ENCODE measurements around the gene ADAMTS8. TPM values are rescaled to one million over a fixed set of nuclear protein-coding genes. Genes with fewer than 3 reads are reported as not detected.
A peak's percentile ranks its signal among the peaks of the same experiment; 100 is the strongest.

ADAMTS8 gene
- polyA plus RNA-seq, 2 of the 4 experiments (the other 2 are of a cell fraction) = 0.17 to 0.26 TPM

DNA sequence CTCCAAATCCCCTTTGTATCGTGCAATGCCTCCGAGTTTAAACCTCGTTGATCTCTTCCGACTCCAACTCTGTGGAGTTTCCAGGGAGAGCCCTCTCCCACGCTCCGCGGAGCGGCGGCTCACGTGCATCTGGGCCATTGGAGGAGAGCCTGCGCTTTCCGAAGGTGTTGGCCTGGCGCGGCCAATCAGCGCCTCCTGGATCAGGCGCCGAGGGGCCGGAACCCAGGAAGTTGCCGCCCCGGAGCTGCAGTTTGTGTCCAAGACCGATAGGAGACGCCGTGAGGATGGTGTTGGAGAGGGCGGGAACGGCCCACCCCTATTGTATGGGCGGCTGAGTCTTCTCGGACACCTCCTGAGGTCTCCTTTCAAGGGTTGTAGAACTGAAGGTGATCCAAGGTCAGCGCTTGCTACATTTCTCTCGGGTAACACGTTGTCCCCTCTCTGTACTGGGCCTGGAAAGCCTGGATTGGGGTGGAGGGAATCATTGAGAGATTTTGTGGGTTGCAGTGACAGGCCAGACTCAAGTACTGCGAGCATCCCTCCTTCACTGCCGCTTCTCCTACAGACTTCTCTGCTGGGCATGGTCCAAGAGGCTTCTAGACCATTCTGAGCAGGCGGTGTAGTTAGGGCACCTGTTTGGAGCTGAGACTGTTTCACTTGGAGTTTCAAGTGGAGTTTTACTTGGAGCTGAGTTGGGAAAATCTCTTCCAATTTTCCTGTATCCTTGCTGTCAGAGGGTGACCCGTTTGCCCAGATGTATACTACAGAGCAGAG lies 21.8 kb upstream of the ADAMTS8 start:
- ChIA-PET POLR2A (no interaction called here), CTCF (interaction anchor here (0.7 to 1.1 kb wide), 3 partner anchors 15 to 412 kb away, joined by 3 to 4 read pairs (median 3); no protein-coding TSS in a partner anchor)
- Histone ChIP-seq H3K4me2 (peak overlapping the region; percentile 99), H3K4me3 (peak overlapping the region; percentile 56), H3K27ac (no peak overlapping the region; a peak in 1 of 6 replicates), H3K4me1 (peaks cover 16% of the 10 kb centered on the region; the same call in 1 of the 3 replicates), H3K9me3 (no peaks in the 10 kb centered on the region)
- no peak for DNase-seq (ENCODE audit: low read depth in 1 of 2, low spot score in 1 of 2)
- WGBS (ENCODE audit: missing lambda C conversion rate) = 75% methylated on average over 12 of the region's 34 CpGs
- no peak for FAIRE-seq
- no peak for TF ChIP-seq KDM5A (IDR thresholded peaks at IDR 0.05)
- no peak for TF ChIP-seq ELK1 (IDR thresholded peaks at IDR 0.05; ENCODE audit: low read depth, low read length)
- no peak for TF ChIP-seq SREBF2 (IDR thresholded peaks at IDR 0.05)
- no peak for TF ChIP-seq EHF (CRISPR knock-in tag; IDR thresholded peaks at IDR 0.05)
- TF ChIP-seq POLR2AphosphoS2 (conservative IDR thresholded peaks at IDR 0.05; ENCODE audit: low read length) = no peak
- TF ChIP-seq ESRRA (IDR thresholded peaks at IDR 0.05; ENCODE audit: borderline replicate concordance, low read length) = no peak
- no peak for TF ChIP-seq PHF8 (IDR thresholded peaks at IDR 0.05; ENCODE audit: borderline replicate concordance, low read depth)
- TF ChIP-seq, protein P1, sequence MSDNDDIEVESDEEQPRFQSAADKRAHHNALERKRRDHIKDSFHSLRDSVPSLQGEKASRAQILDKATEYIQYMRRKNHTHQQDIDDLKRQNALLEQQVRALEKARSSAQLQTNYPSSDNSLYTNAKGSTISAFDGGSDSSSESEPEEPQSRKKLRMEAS (IDR thresholded peaks at IDR 0.05) = no peak
- TF ChIP-seq TFCP2L1 (CRISPR knock-in tag; IDR thresholded peaks at IDR 0.05) = no peak
- no peak for TF ChIP-seq EP300 (IDR thresholded peaks at IDR 0.05)
- TF ChIP-seq, protein P2, sequence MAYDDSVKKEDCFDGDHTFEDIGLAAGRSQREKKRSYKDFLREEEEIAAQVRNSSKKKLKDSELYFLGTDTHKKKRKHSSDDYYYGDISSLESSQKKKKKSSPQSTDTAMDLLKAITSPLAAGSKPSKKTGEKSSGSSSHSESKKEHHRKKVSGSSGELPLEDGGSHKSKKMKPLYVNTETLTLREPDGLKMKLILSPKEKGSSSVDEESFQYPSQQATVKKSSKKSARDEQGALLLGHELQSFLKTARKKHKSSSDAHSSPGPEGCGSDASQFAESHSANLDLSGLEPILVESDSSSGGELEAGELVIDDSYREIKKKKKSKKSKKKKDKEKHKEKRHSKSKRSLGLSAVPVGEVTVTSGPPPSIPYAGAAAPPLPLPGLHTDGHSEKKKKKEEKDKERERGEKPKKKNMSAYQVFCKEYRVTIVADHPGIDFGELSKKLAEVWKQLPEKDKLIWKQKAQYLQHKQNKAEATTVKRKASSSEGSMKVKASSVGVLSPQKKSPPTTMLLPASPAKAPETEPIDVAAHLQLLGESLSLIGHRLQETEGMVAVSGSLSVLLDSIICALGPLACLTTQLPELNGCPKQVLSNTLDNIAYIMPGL (CRISPR knock-in tag; IDR thresholded peaks at IDR 0.05; ENCODE audit: borderline replicate concordance) = no peak
- no peak for TF ChIP-seq POLR2A (IDR thresholded peaks at IDR 0.05; ENCODE audit: low read length)
- no peak for TF ChIP-seq FOSB (CRISPR knock-in tag; IDR thresholded peaks at IDR 0.05)
- ATAC-seq = no peak

DNA sequence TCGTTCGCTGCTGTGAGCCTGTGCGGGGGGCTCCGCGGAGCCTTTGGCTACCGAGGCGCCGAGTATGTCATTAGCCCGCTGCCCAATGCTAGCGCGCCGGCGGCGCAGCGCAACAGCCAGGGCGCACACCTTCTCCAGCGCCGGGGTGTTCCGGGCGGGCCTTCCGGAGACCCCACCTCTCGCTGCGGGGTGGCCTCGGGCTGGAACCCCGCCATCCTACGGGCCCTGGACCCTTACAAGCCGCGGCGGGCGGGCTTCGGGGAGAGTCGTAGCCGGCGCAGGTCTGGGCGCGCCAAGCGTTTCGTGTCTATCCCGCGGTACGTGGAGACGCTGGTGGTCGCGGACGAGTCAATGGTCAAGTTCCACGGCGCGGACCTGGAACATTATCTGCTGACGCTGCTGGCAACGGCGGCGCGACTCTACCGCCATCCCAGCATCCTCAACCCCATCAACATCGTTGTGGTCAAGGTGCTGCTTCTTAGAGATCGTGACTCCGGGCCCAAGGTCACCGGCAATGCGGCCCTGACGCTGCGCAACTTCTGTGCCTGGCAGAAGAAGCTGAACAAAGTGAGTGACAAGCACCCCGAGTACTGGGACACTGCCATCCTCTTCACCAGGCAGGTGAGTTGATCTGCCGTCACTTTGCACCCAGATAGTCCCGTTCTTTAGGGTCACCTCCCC lies 21.0 kb upstream of the ADAMTS8 start:
- H3K27ac ChIP-seq = peak overlapping the region; percentile 70 to 83
- WGBS (ENCODE audit: missing lambda C conversion rate) = 24% methylated on average over 18 of the region's 64 CpGs
- ChIA-PET CTCF (no interaction called here), POLR2A (no interaction called here)
- FAIRE-seq (no peak), DNase-seq (ENCODE audit: low read depth in 1 of 2, low spot score in 1 of 2) (no peak), ATAC-seq (peak; percentile 26 to 40; a peak in 4 of 6 replicates)
- H3K4me1 ChIP-seq = peaks cover 16% of the 10 kb centered on the region; the same call in 1 of the 3 replicates
- TF ChIP-seq POLR2A (IDR thresholded peaks at IDR 0.05; ENCODE audit: low read length) (0 out of 2 replicates have a peak, but pooled peaks have one; percentile 3), RAD21 (conservative IDR thresholded peaks at IDR 0.05 in 1 of 2, IDR thresholded peaks at IDR 0.05 in 1 of 2) (no peak)
- H3K9me3 ChIP-seq = no peaks in the 10 kb centered on the region
- H3K4me3 ChIP-seq = peak overlapping the region; percentile 56
- H3K4me2 ChIP-seq = peak overlapping the region; percentile 99

DNA sequence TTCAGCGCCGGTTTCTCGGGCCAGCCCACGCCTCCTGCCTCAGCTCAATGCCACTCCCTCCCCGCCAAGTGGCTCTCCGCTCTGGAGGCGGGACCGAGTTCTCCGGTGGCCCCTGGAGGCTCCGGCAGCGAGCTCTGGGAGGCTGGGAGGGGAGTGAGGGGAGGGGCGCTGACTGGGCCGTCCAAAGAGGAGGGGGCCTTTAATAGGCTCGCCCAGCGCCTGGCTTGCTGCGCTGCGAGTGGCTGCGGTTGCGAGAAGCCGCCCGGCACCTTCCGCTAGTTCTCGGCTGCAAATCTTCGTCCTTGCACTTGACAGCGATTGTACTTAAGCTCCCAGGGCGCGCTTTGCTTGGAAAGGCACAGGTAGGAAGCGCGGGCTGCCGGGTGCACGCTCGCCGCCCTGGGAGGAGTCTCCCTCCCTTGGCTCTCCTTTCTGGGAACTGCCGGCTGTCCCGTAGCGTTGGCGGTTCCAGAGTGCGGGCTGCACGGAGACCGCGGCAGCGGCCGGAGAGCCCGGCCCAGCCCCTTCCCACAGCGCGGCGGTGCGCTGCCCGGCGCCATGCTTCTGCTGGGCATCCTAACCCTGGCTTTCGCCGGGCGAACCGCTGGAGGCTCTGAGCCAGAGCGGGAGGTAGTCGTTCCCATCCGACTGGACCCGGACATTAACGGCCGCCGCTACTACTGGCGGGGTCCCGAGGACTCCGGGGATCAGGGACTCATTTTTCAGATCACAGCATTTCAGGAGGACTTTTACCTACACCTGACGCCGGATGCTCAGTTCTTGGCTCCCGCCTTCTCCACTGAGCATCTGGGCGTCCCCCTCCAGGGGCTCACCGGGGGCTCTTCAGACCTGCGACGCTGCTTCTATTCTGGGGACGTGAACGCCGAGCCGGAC lies 20.3 kb upstream of the ADAMTS8 start, which contains the start of gene ADAMTS15:
ADAMTS15 (plus strand) TSS at position 230 of the 894 bp plus-strand sequence; CDS start at position 559, 329 bp downstream.
- POLR2A ChIA-PET = interaction anchor here (0.7 to 1.3 kb wide), 2 partner anchors 188 to 213 kb away, joined by 3 to 10 read pairs; no protein-coding TSS in a partner anchor

More for the DNA sequence above, 20.3 kb upstream of the ADAMTS8 start, which contains the start of gene ADAMTS15:
- peak within 1 kb of the TSS; percentile 56 for H3K4me3 ChIP-seq
- DNase-seq (ENCODE audit: low read depth in 1 of 2, low spot score in 1 of 2) (peak; percentile 75 to 83), FAIRE-seq (no peak), ATAC-seq (peak; percentile 97 to 98)
- peak within 1 kb of the TSS; percentile 70 to 83 for H3K27ac ChIP-seq
- H3K4me2 ChIP-seq = peak within 1 kb of the TSS; percentile 99
- no peaks in the 10 kb centered on the region for H3K9me3 ChIP-seq
- TF ChIP-seq EHMT2 (IDR thresholded peaks at IDR 0.05; ENCODE audit: low read depth) (no peak), NFE2L2 (conservative IDR thresholded peaks at IDR 0.05; ENCODE audit: low read length) (no peak), HOXB13 (CRISPR knock-in tag; IDR thresholded peaks at IDR 0.05; ENCODE audit: low read depth) (no peak), TP53 (CRISPR knock-in tag; IDR thresholded peaks at IDR 0.05) (no peak), E2F6 (IDR thresholded peaks at IDR 0.05; ENCODE audit: borderline replicate concordance, low read depth) (peak; percentile 38; the same call in 1 of the 2 replicates), POLR2A (IDR thresholded peaks at IDR 0.05; ENCODE audit: low read length) (peak; percentile 72), SMC3 (IDR thresholded peaks at IDR 0.05) (peak; percentile 16; the same call in 2 of the 3 replicates), GATA3 (IDR thresholded peaks at IDR 0.05; ENCODE audit: borderline replicate concordance) (no peak)
- TF ChIP-seq, protein P1 (IDR thresholded peaks at IDR 0.05) = peak; percentile 41
- CTCF ChIA-PET = interaction anchor here (0.7 to 25.6 kb wide), 6 partner anchors 67 to 468 kb away, joined by 3 to 732 read pairs (median 4); partner anchors contain the start of gene SNX19
- WGBS (ENCODE audit: missing lambda C conversion rate) = 1% methylated on average over 17 of the region's 75 CpGs
- H3K4me1 ChIP-seq = peaks cover 16% of the 10 kb centered on the region; the same call in 1 of the 3 replicates

Measured in A549 (cell line).